Left hindlimb (tissue), 1 donor: Measurements from ENCODE around the gene CTNNBIP1.

Experiments
- DNase-seq: peaks from one replicate; pipeline ENCODE4 v3.0.0-alpha.2; 2018

The CTNNBIP1 gene

GRCh38 chr1:9903801-9904527 lies 6.1 kb downstream of the CTNNBIP1 start:
- DNase-seq = no peak

DNA sequence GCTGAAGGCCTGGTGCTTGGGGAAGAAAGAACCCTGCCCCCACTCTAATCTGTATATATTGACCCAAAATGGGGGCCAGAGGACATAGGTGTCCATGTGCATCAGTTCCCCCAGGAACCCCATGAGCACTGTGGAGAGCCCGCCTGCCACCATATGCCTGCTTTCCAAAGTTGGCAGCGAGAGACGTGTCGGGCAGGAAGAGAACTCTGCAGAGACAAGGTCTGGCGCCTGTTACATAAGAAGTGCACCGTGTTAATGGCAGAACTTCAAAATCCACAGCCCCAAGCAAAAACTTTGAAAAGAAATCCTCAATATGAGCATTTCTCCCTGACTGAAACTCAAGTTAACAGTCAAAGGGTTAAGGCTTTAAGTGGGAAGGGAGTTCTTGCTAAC lies 8.0 kb downstream of the CTNNBIP1 start:
- no peak for DNase-seq

DNA sequence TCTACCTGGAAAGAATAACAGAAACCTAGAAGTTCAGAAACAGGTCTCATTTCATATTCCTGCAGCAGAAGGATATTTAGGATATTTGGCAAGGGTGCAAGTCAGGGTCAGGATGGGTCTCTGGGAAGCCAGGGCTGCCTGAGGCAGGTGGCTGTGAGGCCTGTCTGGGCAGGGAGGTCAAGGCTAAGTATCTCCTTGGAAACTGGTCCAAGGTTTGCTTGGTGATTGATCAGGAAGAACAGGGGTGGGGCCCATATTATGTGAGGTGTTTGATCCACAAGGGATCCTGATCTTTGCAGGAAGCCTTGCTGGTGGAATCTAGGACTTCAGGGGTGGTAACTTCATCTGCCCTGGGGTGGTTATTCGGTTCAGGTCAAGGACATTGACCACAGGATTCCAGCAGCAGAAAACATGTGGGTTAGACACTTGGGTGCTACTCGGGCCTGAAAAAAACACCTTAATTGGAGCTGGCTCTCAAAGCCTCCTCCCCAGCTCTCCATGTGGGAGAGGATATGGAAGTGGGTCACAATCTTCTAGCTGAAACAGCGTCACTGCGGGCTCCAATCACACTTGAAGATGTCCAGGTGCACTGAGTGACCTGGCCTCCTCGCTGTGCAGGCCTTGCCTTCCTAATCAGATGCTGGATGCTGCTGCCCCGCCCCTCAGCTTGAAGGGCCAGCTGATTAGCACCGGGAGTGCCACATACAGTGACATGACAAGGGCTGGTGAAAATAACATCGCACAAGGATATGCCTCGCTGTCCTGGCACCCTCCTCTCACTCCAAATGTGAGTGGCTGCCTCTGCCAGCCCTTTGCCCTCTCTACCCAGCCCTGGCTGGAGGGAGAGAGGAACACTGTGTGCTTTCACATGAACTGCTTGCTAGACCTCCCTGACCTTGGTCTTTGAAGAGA lies 8.7 kb downstream of the CTNNBIP1 start:
- DNase-seq = no peak

DNA sequence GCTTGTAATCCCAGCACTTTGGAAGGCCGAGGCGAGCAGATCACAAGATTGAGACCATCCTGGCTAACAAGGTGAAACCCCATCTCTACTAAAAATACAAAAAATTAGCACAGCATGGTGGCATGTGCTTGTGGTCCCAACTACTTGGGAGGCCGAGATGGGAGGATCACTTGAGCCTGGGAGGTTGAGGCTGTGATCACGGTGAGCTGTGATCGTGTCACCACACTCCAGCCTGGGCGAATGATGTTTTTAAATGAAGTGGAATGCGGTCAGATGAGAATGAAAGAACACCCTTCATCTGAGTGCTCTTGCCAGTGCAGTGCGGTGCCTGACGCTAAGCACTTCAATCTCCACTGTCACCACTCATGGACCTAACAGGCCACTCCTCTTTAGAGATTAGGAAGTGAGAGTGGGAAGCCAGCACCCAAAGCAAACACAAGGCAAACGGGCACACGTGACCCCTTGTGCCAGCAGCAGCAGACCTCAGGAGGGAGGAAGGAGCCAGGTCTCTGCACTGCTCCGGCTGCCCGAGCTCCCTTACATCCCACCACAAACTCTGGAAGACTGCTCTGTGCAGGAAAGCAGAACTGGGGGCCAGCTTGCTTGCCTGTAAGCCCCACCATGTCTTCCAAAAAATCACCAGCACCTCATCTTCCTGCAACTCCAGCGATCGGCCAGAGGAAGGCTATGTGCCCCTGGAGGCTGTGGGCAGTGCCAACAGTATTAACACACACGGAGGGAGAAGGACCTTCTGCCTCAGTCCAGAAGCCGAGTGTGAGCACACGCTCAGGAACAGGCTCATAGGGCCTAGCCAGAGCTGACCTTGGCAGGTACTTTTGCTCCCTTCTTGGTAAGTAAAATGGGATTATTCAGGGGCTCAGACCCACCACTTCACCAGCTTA lies 9.7 kb downstream of the CTNNBIP1 start:
- DNase-seq = no peak

GRCh38 chr1:9894115-9894514 lies 16.0 kb downstream of the CTNNBIP1 start:
- no peak for DNase-seq

GRCh38 chr1:9892563-9893528 lies 17.2 kb downstream of the CTNNBIP1 start:
- DNase-seq = no peak

DNA sequence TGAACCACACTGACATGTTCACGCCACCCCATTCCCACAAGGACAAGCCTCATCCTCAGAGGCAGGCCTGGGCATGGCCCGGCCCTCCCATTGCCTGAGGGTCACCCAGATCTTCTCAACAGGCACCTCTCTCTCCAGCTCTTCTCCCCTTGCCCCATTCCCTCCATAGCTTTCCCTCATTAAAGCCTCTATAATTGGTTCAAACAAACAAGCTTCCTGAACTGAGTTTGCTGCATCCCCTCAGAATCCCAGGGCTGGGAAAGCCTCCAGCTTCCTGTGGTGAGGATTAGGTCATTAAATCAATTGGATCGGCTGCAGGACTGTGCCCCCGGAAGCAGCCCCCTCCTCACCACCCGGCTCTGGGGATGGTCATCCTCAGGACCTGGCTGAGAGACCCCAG lies 18.9 kb downstream of the CTNNBIP1 start:
- no peak for DNase-seq

- no peak for DNase-seq
These were observed 19.8 kb downstream of the CTNNBIP1 start for GRCh38 chr1:9890224-9890731.

- no peak for DNase-seq
These were observed 20.7 kb downstream of the CTNNBIP1 start for GRCh38 chr1:9889411-9889810.

DNA sequence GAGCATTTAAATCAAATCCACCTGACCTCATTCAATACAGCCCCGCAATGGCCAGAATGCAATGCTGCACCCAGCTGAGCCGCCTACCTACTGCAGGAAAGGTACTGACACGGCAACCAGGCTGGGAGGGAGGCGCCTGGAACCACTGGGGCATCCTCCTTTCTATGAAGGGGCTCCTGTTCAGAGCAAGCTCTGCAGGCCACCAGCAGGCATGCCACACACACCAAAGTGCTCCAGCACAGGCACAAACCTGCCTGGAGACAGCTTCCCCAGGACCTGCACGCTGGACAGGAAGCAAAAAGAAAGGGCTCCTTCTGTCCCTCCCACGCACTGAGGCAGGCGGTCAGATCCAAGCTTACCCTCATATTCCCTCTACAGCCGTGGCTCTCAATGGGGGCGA lies 21.2 kb downstream of the CTNNBIP1 start:
- no peak for DNase-seq

- no peak for DNase-seq
These were observed 23.0 kb downstream of the CTNNBIP1 start for GRCh38 chr1:9887070-9887469.

DNA sequence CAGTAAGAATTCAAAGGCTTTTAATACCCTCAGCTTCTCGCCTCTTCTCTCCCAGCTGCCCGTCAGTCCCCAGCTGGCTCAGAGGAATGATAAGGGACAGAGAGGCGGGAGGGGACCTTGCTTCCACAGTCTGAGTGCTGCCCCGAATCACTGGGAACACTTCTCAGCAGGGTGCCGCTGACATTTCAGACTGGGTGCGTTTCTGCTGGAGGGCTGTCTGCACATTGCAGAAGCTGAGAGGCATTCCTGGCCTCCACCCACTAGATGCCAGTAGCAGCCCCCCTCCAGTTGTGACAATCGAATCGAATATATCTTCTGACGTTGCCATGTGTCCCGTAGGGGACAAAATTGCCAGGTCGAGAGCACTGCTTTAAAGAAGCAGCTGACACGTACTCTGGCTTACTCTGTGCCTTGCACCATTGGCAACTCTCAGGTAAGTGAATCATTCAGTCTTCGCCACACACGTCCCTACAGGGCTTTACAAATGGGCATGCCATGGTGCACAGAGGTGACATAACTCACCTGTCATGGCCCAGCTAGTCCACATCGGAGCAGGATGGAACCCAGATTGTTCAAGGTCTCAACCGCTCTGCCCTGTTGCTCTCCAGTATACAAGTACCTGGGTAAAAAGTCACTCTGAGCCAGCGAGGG lies 23.9 kb downstream of the CTNNBIP1 start:
- DNase-seq = no peak

DNA sequence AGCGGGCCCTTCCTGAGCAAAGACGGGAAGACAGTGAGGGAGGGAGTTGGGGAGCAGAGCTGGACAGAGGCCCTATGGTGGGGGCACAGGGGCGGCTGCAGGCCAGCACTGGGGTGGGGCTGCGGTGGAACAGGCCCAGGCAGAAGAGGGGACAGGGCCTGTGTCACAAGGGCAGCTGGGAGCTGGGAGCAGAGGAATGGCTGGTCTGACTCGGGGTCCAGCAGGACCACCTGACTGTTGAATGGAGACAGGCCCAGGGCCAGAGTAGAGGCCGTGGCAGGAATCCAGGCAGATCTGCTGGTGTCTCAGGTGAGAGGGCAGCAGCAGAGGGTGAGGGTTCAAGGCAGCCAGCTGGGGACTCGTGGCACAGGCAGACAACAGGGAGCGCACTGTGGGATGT lies 25.3 kb downstream of the CTNNBIP1 start:
- DNase-seq = no peak

DNA sequence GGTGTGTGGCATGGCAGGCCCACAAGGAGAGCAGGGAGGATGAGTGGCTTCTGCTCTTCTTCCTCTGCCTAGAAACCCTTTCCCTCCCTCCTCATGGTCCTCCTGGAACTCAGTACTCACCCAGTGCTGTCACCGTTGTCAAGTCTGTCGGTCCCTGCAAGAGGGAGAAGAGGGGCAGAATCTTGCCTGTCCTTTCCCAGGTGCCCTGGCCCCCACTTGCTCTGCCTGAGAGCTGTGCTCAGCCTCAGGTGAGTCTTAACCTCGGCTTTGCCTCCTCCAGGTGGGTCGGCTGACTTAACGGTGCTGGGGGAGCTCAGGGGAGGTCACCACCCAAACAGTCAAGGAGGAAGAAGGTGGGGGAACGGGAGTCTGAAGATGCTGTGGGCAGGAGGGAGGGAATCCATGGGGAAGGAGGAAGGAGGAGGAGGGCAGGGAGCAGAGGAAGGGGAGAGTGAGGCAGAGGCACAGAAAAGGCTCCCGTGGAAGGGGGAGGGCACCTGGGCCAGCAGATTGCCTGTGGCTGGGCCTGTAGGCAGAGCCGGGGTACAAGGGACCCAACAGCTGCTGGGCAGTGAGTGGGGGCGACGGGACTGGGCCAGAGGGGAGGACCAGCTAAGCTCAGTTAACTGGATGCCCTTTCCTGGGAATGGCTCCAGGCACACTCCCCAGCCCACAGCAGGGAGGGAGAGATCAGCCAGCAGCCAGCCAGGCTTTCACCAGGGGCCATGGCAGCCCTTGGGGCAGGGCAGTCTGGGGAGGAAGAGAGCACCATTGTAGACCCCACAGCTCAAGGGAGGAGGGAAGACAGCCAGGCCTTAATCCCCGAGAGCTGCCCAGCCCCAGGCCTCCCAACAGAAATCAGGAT lies 26.3 kb downstream of the CTNNBIP1 start:
- no peak for DNase-seq

GRCh38 chr1:9882945-9883303 lies 27.1 kb downstream of the CTNNBIP1 start:
- no peak for DNase-seq

DNA sequence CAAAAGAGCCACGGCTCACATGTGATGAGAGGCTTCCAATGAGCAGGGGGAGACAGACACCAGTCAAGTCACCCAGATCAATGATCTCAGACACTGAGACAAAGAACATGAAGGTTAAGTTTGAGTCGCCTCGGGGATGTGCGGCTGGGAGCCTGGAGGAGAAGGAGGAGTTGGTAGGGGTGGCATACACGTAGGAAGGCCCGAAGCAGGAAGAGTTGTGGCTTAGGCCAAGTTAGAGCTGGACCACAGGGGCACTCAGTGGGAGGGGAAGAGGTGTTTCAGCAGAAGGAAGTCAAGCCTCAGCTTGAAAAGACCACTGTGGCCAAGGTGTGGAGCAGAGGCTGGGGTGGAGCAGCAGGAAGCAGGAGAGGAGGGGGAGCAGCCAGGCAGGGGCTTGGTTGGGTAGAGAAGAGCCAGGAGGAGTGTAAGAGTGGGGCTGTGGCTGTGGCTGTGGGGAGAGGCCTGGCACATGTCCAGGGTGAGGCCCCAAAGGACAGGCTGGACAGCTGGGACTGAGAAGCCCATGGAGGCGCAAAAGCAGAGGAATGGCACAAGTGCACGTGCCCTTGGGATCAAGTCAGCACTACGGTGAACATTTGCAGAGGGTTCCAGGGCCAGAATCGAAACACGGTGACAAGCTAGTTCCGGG lies 27.6 kb downstream of the CTNNBIP1 start:
- DNase-seq = no peak

- no peak for DNase-seq
These were observed 28.2 kb downstream of the CTNNBIP1 start for GRCh38 chr1:9881838-9882249.

GRCh38 chr1:9878404-9878803 lies 31.7 kb downstream of the CTNNBIP1 start:
- no peak for DNase-seq

- no peak for DNase-seq
These were observed 32.1 kb downstream of the CTNNBIP1 start for GRCh38 chr1:9877962-9878361.

- no peak for DNase-seq
These were observed 34.5 kb downstream of the CTNNBIP1 start for GRCh38 chr1:9875636-9876000.
